WTC11 (cell line): ENCODE data around the gene CCDC175. TPM values are rescaled to one million over a fixed set of nuclear protein-coding genes. Genes with fewer than 3 reads are reported as not detected.

Source experiments
- CBFB ChIP-seq: sonication (generic); formaldehyde crosslinking; IDR thresholded peaks from 2 replicates; pipeline ENCODE4 v1.8.1; 2022; ENCODE audit warnings: mild to moderate bottlenecking, low read depth, missing genetic modification reagents
- ETV6 ChIP-seq: sonication (generic); formaldehyde crosslinking; IDR thresholded peaks from 2 replicates; pipeline ENCODE4 v1.8.1; 2022; ENCODE audit warnings: mild to moderate bottlenecking, missing genetic modification reagents
- JAZF1 ChIP-seq: fragments of 250-450 bp; sonication (Bioruptor Pico); IDR thresholded peaks from 2 replicates; pipeline ENCODE4 v1.9.0; 2021; ENCODE audit warnings: moderate library complexity, mild to moderate bottlenecking, inconsistent platforms
- SMAD3 ChIP-seq: sonication (generic); formaldehyde crosslinking; IDR thresholded peaks from 2 replicates; pipeline ENCODE4 v1.8.0; 2022; ENCODE audit warnings: missing genetic modification reagents, mild to moderate bottlenecking, borderline replicate concordance
- TP53 ChIP-seq: sonication (generic); formaldehyde crosslinking; IDR thresholded peaks from 2 replicates; pipeline ENCODE4 v1.8.1; 2023; ENCODE audit warnings: mild to moderate bottlenecking, missing genetic modification reagents
- ZNF121 ChIP-seq: sonication (generic); formaldehyde crosslinking; IDR thresholded peaks from 2 replicates; pipeline ENCODE4 v1.8.0; 2023; ENCODE audit warnings: missing genetic modification reagents
- total RNA-seq: library from RNA; stranded (reverse); gene quantifications from 3 replicates; pipeline ENCODE4 v1.2.3, GENCODE V29; 2021
- TF ChIP-seq, protein P1 (sequence below): sonication (generic); formaldehyde crosslinking; IDR thresholded peaks from 2 replicates; pipeline ENCODE4 v1.8.1; 2022; ENCODE audit warnings: mild to moderate bottlenecking, missing genetic modification reagents, moderate library complexity, borderline replicate concordance
- TF ChIP-seq, protein P2 (sequence below): sonication (generic); formaldehyde crosslinking; IDR thresholded peaks from 2 replicates; pipeline ENCODE4 v1.8.0; 2023; ENCODE audit warnings: missing genetic modification reagents, mild to moderate bottlenecking, borderline replicate concordance
- TF ChIP-seq, protein P3 (sequence below): fragments of 250-450 bp; sonication (Bioruptor Pico); IDR thresholded peaks from 2 replicates; pipeline ENCODE4 v1.9.0; 2021; ENCODE audit warnings: mild to moderate bottlenecking
- TF ChIP-seq, protein P4 (sequence below): fragments of 250-450 bp; sonication (Bioruptor Pico); IDR thresholded peaks from 2 replicates; pipeline ENCODE4 v1.9.0; 2021; ENCODE audit warnings: mild to moderate bottlenecking, borderline replicate concordance
- TF ChIP-seq, protein P5 (sequence below): sonication (generic); formaldehyde crosslinking; IDR thresholded peaks from 2 replicates; pipeline ENCODE4 v1.8.1; 2023; ENCODE audit warnings: mild to moderate bottlenecking, missing genetic modification reagents

The CCDC175 gene
- total RNA-seq, 1 experiment from 2014 or later, result not detected

DNA sequence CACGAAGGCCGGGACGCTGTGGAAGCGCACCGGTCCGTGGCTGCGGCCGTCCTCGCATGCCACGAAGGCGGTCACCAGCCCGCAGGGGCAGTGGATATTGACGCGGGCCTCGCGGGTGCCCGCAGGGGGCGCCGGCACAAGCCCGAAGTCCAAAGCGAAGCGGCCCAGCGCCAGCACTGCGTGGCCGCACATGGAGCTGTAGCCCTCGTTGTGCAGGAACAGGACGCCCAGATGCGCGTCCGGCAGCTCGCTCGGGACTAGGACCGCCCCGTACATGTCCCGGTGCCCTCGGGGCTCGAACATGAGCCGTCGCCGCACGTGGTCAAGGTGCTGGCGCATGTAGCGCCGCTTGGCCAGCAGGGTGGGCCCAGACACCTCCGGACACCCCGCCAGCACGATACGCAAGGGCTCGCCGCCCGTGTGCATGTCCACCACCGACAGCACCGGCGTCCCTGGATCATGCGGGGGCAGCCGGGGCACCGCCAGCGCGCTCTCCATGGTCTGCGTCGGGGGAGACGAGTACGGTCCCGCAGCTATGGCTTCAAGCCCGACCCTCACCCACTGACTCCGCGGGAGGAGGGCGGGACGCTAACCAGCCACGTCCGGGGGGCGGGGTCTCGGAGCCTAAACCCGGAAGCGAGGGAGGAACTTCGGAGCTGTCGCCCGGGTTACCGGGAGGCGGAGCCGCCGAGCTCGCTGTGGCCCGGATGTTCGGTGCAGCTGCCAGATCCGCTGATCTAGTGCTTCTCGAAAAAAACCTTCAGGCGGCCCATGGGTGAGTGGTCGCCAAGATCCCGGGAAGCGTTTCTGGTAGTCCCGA, 92.6 kb downstream of the CCDC175 start, which contains the start of the genes JKAMP and L3HYPDH (continued):
- TF ChIP-seq, protein P1, sequence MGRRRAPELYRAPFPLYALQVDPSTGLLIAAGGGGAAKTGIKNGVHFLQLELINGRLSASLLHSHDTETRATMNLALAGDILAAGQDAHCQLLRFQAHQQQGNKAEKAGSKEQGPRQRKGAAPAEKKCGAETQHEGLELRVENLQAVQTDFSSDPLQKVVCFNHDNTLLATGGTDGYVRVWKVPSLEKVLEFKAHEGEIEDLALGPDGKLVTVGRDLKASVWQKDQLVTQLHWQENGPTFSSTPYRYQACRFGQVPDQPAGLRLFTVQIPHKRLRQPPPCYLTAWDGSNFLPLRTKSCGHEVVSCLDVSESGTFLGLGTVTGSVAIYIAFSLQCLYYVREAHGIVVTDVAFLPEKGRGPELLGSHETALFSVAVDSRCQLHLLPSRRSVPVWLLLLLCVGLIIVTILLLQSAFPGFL (CRISPR knock-in tag), result no peak
- TF ChIP-seq SMAD3 (CRISPR knock-in tag) (peak; percentile 18), JAZF1 (CRISPR knock-in tag) (no peak), ZNF121 (CRISPR knock-in tag) (0 out of 2 replicates have a peak, but pooled peaks have one; percentile 49), TP53 (CRISPR knock-in tag) (peak; percentile 82; the same call in 1 of the 2 replicates), ETV6 (peak; percentile 97), CBFB (CRISPR knock-in tag) (no peak)
- TF ChIP-seq, protein P2, sequence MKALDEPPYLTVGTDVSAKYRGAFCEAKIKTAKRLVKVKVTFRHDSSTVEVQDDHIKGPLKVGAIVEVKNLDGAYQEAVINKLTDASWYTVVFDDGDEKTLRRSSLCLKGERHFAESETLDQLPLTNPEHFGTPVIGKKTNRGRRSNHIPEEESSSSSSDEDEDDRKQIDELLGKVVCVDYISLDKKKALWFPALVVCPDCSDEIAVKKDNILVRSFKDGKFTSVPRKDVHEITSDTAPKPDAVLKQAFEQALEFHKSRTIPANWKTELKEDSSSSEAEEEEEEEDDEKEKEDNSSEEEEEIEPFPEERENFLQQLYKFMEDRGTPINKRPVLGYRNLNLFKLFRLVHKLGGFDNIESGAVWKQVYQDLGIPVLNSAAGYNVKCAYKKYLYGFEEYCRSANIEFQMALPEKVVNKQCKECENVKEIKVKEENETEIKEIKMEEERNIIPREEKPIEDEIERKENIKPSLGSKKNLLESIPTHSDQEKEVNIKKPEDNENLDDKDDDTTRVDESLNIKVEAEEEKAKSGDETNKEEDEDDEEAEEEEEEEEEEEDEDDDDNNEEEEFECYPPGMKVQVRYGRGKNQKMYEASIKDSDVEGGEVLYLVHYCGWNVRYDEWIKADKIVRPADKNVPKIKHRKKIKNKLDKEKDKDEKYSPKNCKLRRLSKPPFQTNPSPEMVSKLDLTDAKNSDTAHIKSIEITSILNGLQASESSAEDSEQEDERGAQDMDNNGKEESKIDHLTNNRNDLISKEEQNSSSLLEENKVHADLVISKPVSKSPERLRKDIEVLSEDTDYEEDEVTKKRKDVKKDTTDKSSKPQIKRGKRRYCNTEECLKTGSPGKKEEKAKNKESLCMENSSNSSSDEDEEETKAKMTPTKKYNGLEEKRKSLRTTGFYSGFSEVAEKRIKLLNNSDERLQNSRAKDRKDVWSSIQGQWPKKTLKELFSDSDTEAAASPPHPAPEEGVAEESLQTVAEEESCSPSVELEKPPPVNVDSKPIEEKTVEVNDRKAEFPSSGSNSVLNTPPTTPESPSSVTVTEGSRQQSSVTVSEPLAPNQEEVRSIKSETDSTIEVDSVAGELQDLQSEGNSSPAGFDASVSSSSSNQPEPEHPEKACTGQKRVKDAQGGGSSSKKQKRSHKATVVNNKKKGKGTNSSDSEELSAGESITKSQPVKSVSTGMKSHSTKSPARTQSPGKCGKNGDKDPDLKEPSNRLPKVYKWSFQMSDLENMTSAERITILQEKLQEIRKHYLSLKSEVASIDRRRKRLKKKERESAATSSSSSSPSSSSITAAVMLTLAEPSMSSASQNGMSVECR, result peak; percentile 45; the same call in 1 of the 2 replicates
- TF ChIP-seq, protein P3, sequence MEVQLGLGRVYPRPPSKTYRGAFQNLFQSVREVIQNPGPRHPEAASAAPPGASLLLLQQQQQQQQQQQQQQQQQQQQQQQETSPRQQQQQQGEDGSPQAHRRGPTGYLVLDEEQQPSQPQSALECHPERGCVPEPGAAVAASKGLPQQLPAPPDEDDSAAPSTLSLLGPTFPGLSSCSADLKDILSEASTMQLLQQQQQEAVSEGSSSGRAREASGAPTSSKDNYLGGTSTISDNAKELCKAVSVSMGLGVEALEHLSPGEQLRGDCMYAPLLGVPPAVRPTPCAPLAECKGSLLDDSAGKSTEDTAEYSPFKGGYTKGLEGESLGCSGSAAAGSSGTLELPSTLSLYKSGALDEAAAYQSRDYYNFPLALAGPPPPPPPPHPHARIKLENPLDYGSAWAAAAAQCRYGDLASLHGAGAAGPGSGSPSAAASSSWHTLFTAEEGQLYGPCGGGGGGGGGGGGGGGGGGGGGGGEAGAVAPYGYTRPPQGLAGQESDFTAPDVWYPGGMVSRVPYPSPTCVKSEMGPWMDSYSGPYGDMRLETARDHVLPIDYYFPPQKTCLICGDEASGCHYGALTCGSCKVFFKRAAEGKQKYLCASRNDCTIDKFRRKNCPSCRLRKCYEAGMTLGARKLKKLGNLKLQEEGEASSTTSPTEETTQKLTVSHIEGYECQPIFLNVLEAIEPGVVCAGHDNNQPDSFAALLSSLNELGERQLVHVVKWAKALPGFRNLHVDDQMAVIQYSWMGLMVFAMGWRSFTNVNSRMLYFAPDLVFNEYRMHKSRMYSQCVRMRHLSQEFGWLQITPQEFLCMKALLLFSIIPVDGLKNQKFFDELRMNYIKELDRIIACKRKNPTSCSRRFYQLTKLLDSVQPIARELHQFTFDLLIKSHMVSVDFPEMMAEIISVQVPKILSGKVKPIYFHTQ (CRISPR knock-in tag), result no peak
- TF ChIP-seq, protein P4, sequence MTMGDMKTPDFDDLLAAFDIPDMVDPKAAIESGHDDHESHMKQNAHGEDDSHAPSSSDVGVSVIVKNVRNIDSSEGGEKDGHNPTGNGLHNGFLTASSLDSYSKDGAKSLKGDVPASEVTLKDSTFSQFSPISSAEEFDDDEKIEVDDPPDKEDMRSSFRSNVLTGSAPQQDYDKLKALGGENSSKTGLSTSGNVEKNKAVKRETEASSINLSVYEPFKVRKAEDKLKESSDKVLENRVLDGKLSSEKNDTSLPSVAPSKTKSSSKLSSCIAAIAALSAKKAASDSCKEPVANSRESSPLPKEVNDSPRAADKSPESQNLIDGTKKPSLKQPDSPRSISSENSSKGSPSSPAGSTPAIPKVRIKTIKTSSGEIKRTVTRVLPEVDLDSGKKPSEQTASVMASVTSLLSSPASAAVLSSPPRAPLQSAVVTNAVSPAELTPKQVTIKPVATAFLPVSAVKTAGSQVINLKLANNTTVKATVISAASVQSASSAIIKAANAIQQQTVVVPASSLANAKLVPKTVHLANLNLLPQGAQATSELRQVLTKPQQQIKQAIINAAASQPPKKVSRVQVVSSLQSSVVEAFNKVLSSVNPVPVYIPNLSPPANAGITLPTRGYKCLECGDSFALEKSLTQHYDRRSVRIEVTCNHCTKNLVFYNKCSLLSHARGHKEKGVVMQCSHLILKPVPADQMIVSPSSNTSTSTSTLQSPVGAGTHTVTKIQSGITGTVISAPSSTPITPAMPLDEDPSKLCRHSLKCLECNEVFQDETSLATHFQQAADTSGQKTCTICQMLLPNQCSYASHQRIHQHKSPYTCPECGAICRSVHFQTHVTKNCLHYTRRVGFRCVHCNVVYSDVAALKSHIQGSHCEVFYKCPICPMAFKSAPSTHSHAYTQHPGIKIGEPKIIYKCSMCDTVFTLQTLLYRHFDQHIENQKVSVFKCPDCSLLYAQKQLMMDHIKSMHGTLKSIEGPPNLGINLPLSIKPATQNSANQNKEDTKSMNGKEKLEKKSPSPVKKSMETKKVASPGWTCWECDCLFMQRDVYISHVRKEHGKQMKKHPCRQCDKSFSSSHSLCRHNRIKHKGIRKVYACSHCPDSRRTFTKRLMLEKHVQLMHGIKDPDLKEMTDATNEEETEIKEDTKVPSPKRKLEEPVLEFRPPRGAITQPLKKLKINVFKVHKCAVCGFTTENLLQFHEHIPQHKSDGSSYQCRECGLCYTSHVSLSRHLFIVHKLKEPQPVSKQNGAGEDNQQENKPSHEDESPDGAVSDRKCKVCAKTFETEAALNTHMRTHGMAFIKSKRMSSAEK, result peak; percentile 64; the same call in 1 of the 2 replicates
- TF ChIP-seq, protein P5, sequence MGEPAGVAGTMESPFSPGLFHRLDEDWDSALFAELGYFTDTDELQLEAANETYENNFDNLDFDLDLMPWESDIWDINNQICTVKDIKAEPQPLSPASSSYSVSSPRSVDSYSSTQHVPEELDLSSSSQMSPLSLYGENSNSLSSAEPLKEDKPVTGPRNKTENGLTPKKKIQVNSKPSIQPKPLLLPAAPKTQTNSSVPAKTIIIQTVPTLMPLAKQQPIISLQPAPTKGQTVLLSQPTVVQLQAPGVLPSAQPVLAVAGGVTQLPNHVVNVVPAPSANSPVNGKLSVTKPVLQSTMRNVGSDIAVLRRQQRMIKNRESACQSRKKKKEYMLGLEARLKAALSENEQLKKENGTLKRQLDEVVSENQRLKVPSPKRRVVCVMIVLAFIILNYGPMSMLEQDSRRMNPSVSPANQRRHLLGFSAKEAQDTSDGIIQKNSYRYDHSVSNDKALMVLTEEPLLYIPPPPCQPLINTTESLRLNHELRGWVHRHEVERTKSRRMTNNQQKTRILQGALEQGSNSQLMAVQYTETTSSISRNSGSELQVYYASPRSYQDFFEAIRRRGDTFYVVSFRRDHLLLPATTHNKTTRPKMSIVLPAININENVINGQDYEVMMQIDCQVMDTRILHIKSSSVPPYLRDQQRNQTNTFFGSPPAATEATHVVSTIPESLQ (CRISPR knock-in tag), result no peak
